Uterus (tissue), 4 donors: ENCODE results near the gene ALOXE3. TPM values are rescaled to one million over a fixed set of nuclear protein-coding genes. Genes with fewer than 3 reads are reported as not detected.

ENCODE experiments used
- DNase-seq, 2 donors: peaks; one replicate each; pipeline ENCODE4 v3.0.0-alpha.2; 2019 to 2020
- H3K27ac ChIP-seq, 2 donors: fragments of 200-600 bp; sonication (generic); 1 replicate in 1 of 2; 2 replicates in 1 of 2; pipeline ENCODE4 v1.5.1; 2016 to 2018
- H3K27me3 ChIP-seq, 2 donors: fragments of 200-600 bp; sonication (generic); one replicate each; pipeline ENCODE4 v1.5.1; 2018 to 2019; ENCODE audit warnings: control low read depth in 1 of 2
- H3K36me3 ChIP-seq, 2 donors: fragments of 200-600 bp; sonication (generic); one replicate each; pipeline ENCODE4 v1.5.1; 2019; ENCODE audit warnings: control low read depth in 1 of 2
- H3K4me1 ChIP-seq, 2 donors: fragments of 200-600 bp; sonication (generic); one replicate each; pipeline ENCODE4 v1.5.1; 2018 to 2019; ENCODE audit warnings: control low read depth in 1 of 2
- H3K4me3 ChIP-seq, 2 donors: fragments of 200-600 bp; sonication (generic); 1 replicate in 1 of 2; 2 replicates in 1 of 2; pipeline ENCODE4 v1.5.1; 2018 to 2019; ENCODE audit warnings: mild to moderate bottlenecking in 1 of 2
- H3K9me3 ChIP-seq, 2 donors: fragments of 200-600 bp; sonication (generic); one replicate each; pipeline ENCODE4 v1.5.1; 2019; ENCODE audit warnings: control low read depth in 1 of 2
- CTCF ChIP-seq, 4 experiments: fragments of 200-600 bp in 2 of 4; fragments of 450-650 bp in 2 of 4; sonication (generic) in 2 of 4; IDR thresholded peaks; one replicate each; pipeline ENCODE4 v1.5.1; 2016 to 2019; ENCODE audit warnings: antibody characterized with exemption in 4 of 4, mild to moderate bottlenecking in 2 of 4, moderate library complexity in 1 of 4
- POLR2A ChIP-seq, 2 donors: fragments of 450-650 bp; IDR thresholded peaks; one replicate each; pipeline ENCODE4 v1.6.1; 2016; ENCODE audit warnings: antibody characterized with exemption in 2 of 2, mild to moderate bottlenecking in 1 of 2, moderate library complexity in 1 of 2
- intact Hi-C: fragments of 100-400 bp; cut with DNase I; formaldehyde crosslinking; loops from one replicate; pipeline ENCODE4 v1.15.1; 2023; ENCODE audit warnings: low total_unique reads
- total RNA-seq, 4 donors: library from RNA; depleted of rRNA in 3 of 4; stranded (reverse); fragments of >200 nt in 3 of 4; gene quantifications; one replicate each; pipeline versions ENCODE4 v1.1.0 to v1.2.4, GENCODE V29; 2014 to 2023
- donor health status: DM: yes; HTN: yes; CAD: no.

ALOXE3 gene
- total RNA-seq, 4 donors from 2014 or later: 0.26 TPM; not detected in 3

DNA sequence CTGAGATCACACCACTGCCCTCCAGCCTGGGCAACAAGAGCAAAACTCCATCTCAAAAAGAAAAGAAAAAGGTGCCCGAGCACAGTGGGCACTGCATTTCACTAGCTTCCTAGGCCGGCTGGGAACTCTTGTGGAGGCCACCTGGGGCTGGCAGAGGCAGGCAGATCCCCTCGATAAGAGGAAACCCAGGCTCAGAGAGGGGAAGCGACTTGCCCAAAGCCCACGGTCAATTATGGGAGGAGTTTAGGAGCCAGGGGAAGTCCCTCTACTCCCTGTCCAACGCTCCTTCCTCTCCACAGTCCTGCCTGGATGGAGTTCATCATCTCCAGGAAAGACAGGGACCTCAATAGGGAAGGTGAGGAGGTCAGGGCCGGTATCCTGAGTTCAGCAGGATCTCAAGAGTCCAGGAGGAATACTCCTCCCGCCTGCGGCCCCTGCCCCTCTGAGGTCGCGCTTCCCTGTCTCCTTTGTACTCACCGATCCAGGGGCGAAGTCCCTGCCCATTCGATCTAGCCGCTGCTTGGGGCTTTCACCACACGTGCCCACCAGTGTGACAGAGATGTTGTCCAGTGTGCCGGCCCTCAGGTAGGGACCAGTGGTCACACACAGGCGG, 841 bp downstream of the ALOXE3 start:
- Histone ChIP-seq H3K36me3 (no peaks in the 10 kb centered on the region), H3K9me3 (no peaks in the 10 kb centered on the region), H3K4me3 (peak overlapping the region in 1 of 2 donors; percentile 62), H3K4me1 (peaks cover 0 to 27% of the 10 kb centered on the region in 2 donors), H3K27ac (peak overlapping the region; percentile 85 to 98), H3K27me3 (peaks cover 0 to 8% of the 10 kb centered on the region in 2 donors)
- intact Hi-C loops: no loop called here
- peak in 1 of 2 donors; percentile 31 for DNase-seq
- TF ChIP-seq POLR2A (IDR thresholded peaks at IDR 0.05): no peak
- no peak for TF ChIP-seq CTCF (IDR thresholded peaks at IDR 0.05)

DNA sequence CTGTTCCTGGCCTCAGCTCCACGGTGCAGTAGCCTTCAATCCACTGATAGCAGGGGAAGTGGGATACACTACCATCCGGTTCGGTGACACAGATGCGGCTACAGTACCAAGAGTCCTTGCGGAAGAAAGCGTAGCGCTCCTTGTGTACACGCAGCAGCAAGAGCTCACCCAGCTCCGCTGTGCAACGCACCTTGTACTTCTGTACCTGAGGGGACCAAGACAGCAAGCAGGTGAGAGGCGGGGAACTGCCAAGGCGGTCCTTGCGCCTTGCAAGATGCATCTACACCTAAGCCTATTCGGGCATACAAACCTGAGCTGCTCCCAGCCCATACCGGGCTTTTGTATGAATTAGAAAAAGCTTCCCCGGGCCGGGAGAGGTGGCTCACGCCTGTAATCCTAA, 1.5 kb downstream of the ALOXE3 start:
- TF ChIP-seq POLR2A (IDR thresholded peaks at IDR 0.05) (no peak), CTCF (IDR thresholded peaks at IDR 0.05) (no peak)
- H3K9me3 ChIP-seq: no peaks in the 10 kb centered on the region
- H3K27me3 ChIP-seq: peaks cover 0 to 11% of the 10 kb centered on the region in 2 donors
- no peak overlapping the region for H3K27ac ChIP-seq
- intact Hi-C loops: no loop called here
- no peak overlapping the region for H3K4me3 ChIP-seq
- DNase-seq: no peak
- no peaks in the 10 kb centered on the region for H3K36me3 ChIP-seq
- H3K4me1 ChIP-seq: peaks cover 0 to 20% of the 10 kb centered on the region in 2 donors

DNA sequence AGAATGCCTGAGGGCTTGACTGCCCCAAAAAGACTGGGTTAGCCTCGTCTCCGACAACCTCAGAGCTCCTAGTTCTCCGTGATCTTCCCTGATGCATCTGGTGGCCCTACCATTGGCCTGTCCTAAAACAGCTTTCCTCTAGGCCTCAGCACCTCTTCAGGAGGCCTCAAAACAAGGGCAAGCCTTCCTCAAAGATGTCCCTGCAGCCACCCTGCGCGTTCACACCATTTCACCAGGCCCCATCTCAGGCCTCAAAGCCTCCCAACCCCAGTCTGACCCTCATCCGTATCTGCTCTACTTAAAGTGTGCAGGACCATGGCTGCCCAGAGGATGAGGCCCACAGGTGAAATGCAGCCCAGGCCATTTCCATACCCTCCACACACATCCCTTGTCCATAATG, 7.4 kb downstream of the ALOXE3 start:
- Histone ChIP-seq H3K4me1 (peaks cover 0 to 7% of the 10 kb centered on the region in 2 donors), H3K36me3 (no peaks in the 10 kb centered on the region), H3K9me3 (no peaks in the 10 kb centered on the region), H3K27ac (no peak overlapping the region), H3K27me3 (peaks cover 0 to 27% of the 10 kb centered on the region in 2 donors), H3K4me3 (no peak overlapping the region)
- no peak for DNase-seq
- no peak for TF ChIP-seq POLR2A (IDR thresholded peaks at IDR 0.05)
- TF ChIP-seq CTCF (IDR thresholded peaks at IDR 0.05): no peak
- intact Hi-C loops: no loop called here

DNA sequence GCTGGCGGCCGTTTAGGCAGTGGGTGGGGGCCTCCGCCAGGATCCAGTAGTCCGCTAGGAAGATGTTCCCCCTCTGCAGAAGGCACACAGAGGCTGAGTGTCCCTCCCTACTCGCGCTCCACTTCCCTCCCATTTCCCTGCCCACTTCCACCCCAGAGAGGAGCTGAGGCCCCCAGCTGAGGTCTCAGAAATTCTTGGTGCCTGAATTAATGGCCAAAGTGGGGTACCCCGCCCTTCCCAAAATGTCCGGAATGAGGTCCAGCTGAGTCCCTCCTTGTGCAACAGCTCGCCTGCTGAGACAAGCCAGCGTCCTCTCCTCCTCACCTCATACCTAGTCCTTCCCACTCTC, 7.9 kb downstream of the ALOXE3 start:
- intact Hi-C loops: no loop called here
- H3K27ac ChIP-seq: no peak overlapping the region
- no peaks in the 10 kb centered on the region for H3K9me3 ChIP-seq
- peaks cover 0 to 27% of the 10 kb centered on the region in 2 donors for H3K27me3 ChIP-seq
- DNase-seq: no peak
- H3K36me3 ChIP-seq: no peaks in the 10 kb centered on the region
- TF ChIP-seq CTCF (IDR thresholded peaks at IDR 0.05) (no peak), POLR2A (IDR thresholded peaks at IDR 0.05) (no peak)
- H3K4me1 ChIP-seq: peaks cover 0 to 7% of the 10 kb centered on the region in 2 donors
- H3K4me3 ChIP-seq: no peak overlapping the region

- intact Hi-C loops: no loop called here
- Histone ChIP-seq H3K36me3 (no peaks in the 10 kb centered on the region), H3K4me3 (no peak overlapping the region), H3K27me3 (peaks cover 0 to 27% of the 10 kb centered on the region in 2 donors), H3K4me1 (peaks cover 0 to 7% of the 10 kb centered on the region in 2 donors), H3K27ac (no peak overlapping the region), H3K9me3 (no peaks in the 10 kb centered on the region)
- TF ChIP-seq POLR2A (IDR thresholded peaks at IDR 0.05) (no peak), CTCF (IDR thresholded peaks at IDR 0.05) (peak; percentile 60 to 75 (median 67))
- peak; percentile 33 to 52 for DNase-seq
Observed at GRCh38 chr17:8109661-8110455, 8.5 kb downstream of the ALOXE3 start.
